GM15510 (cell line): Measurements from ENCODE around the gene RPL29.

ENCODE experiments used
- POLR2A ChIP-seq: IDR thresholded peaks from 3 replicates; pipeline ENCODE4 v1.6.1; 2011; ENCODE audit warnings: borderline replicate concordance; ENCODE audit not compliant: insufficient read length; ENCODE audit errors: extremely low read depth

Gene RPL29

GRCh38 chr3:51977446-51978142 is 18.1 kb downstream of the RPL29 start:
- TF ChIP-seq POLR2A, result no peak

GRCh38 chr3:51975852-51976549 is 19.7 kb downstream of the RPL29 start:
- no peak for TF ChIP-seq POLR2A

- TF ChIP-seq POLR2A, result peak; percentile 93
Observed at GRCh38 chr3:51974963-51975851, 20.5 kb downstream of the RPL29 start, which contains the start of gene ABHD14A. TSS of gene ABHD14A (plus strand) at chr3:51975064. CDS start at chr3:51975136, 72 bp downstream.

- no peak for TF ChIP-seq POLR2A
Observed at GRCh38 chr3:51974277-51974962, 21.3 kb downstream of the RPL29 start.

GRCh38 chr3:51971350-51971749 is 24.3 kb downstream of the RPL29 start:
- no peak for TF ChIP-seq POLR2A

- TF ChIP-seq POLR2A, result no peak
Observed at GRCh38 chr3:51970606-51971300, 24.9 kb downstream of the RPL29 start.

GRCh38 chr3:51969841-51970240 is 25.9 kb downstream of the RPL29 start:
- no peak for TF ChIP-seq POLR2A

GRCh38 chr3:51968883-51969678 is 26.6 kb downstream of the RPL29 start:
- TF ChIP-seq POLR2A, result no peak

- TF ChIP-seq POLR2A, result no peak
Observed at GRCh38 chr3:51968170-51968775, 27.4 kb downstream of the RPL29 start.

- TF ChIP-seq POLR2A, result peak; percentile 37
Observed at GRCh38 chr3:51967384-51968169, 28.1 kb downstream of the RPL29 start, which contains the start of gene PCBP4. TSS of gene PCBP4 (minus strand) at chr3:51967454. CDS start at chr3:51961240, 6,214 bp downstream.

- no peak for TF ChIP-seq POLR2A
Observed at GRCh38 chr3:51966922-51967383, 28.7 kb downstream of the RPL29 start.

GRCh38 chr3:51966486-51966885 is 29.2 kb downstream of the RPL29 start:
- TF ChIP-seq POLR2A, result no peak
